ENCODE data around the gene LRRC1. TPM values are rescaled to one million over a fixed set of nuclear protein-coding genes. Genes with fewer than 3 reads are reported as not detected.
A peak's percentile ranks its signal among the peaks of the same experiment; 100 is the strongest.

LRRC1 gene
- total and polyA plus RNA-seq, 10 of the 15 experiments (the other 5 are each of a cell fraction or from before 2014, with no cell fraction given), result 0.35 to 9.3 (median 0.63) TPM

DNA sequence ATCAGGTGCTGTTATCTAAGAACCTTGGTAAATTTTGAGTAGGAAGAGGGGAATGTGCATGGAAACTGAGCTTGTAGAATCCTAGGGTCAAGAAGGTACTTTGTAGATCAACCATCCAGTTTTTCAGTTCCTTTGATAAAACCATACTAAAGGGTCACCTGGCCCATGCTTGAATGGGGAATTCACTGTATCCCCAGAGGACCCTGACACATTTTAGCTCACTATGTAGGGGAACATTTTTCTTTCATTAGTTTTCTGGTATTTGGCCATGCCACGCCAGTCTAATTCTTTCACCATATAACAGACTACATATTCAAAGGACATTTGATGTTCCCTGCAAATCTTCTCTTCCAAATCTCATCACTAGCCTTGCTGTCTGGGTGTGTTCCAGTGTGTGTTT lies 29.9 kb downstream of the LRRC1 start:
- in situ Hi-C loops (cut with MboI), result no loop called here
- Histone ChIP-seq H3K27ac (ENCODE audit: control insufficient read depth, insufficient read depth) (no peak overlapping the region), H2AFZ (ENCODE audit: control insufficient read depth, low read depth, low read length) (no peak overlapping the region), H3K79me2 (ENCODE audit: control insufficient read depth, insufficient read depth, low read length) (no peaks in the 10 kb centered on the region), H3K36me3 (ENCODE audit: control insufficient read depth in 2 of 2, insufficient read depth in 2 of 2, low read length in 1 of 2) (no peaks in the 10 kb centered on the region), H3K9me3 (replicated peaks; ENCODE audit: control insufficient read depth, insufficient read depth, low read length) (no peaks in the 10 kb centered on the region), H3K4me1 (ENCODE audit: control insufficient read depth, insufficient read depth, low read length) (no peaks in the 10 kb centered on the region), H3K4me2 (ENCODE audit: control insufficient read depth, insufficient read depth) (no peak overlapping the region), H4K20me1 (ENCODE audit: control insufficient read depth, insufficient read depth) (no peaks in the 10 kb centered on the region), H3K27me3 (replicated peaks in 1 of 2; ENCODE audit: control insufficient read depth in 2 of 2, insufficient read depth in 2 of 2, low read length in 1 of 2) (no peaks in the 10 kb centered on the region), H3K4me3 (no peak overlapping the region), H3K9ac (ENCODE audit: control insufficient read depth, insufficient read depth, low read length) (no peak overlapping the region)
- BruUV-seq (replicated peaks), result no TSS peak
- DNase-seq (ENCODE audit: low read depth, low spot score) (no peak), ATAC-seq (no peak; the same call in 2 of the 3 replicates), FAIRE-seq (no peak)
- intact Hi-C loops (cut with micrococcal nuclease; ENCODE audit: unreplicated experiment), result no loop called here
- ChIA-PET SMC1A (ENCODE audit: uncharacterized antibody, unreplicated experiment) (interaction anchor here (1.4 kb wide), 1 partner anchor 9 kb away, joined by 3 read pairs; no protein-coding TSS in a partner anchor), CTCF (no interaction called here), RAD21 (ENCODE audit: unreplicated experiment) (no interaction called here), POLR2A (no interaction called here)
- TF ChIP-seq NFYA (IDR thresholded peaks at IDR 0.05; ENCODE audit: borderline replicate concordance, low read depth, low read length) (no peak), JUND (IDR thresholded peaks at IDR 0.05; ENCODE audit: low read depth, low read length) (no peak), FOXM1 (IDR thresholded peaks at IDR 0.05; ENCODE audit: low read depth, low read length) (no peak)
- WGBS (ENCODE audit: insufficient coverage, insufficient replicate concordance, low lambda C conversion rate, missing lambda C conversion rate), result 100% methylated on average over 1 of the region's 1 CpG

DNA sequence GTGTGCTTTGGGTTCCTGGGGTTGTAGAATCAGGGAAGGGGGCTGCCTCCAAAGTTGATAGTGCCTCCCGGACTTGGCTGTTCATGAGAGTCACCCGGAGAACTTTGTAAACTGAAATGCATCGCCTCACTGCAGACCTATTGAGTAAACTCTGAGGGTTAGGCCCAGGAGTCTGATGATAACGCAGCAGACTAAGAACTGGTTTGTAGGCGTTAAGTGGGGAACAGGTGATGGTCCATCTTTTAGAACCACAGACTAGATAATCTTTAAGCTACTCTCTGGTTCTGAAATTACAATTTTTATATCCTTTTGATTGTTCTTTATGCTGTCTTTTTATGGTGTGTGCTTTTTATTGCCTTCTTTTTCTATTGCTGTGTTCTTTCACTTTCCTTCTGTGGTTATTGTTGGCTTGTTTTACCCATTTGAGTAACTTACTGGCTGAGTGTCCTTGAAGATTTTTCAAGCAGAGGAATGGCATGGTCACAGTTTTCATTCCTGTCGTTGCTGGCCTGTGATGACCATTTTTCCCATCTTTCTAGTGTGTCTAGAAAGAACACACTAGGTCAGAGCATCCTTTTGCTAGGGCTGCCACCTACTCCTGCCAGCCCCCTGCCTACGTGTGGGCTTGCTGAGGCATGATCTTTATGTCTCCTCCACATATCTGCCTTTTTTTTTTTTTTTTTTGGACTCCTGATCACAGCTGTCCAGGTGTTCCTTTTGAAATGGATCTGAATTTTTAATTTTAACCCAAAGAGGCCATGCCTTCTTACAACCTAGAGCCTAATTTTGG lies 30.9 kb downstream of the LRRC1 start:
- BruUV-seq (replicated peaks), result no TSS peak
- peak; percentile 51 for ATAC-seq
- Histone ChIP-seq H4K20me1 (ENCODE audit: control insufficient read depth, insufficient read depth) (no peaks in the 10 kb centered on the region), H3K9ac (ENCODE audit: control insufficient read depth, insufficient read depth, low read length) (no peak overlapping the region), H3K9me3 (replicated peaks; ENCODE audit: control insufficient read depth, insufficient read depth, low read length) (no peaks in the 10 kb centered on the region), H3K36me3 (ENCODE audit: control insufficient read depth in 2 of 2, insufficient read depth in 2 of 2, low read length in 1 of 2) (no peaks in the 10 kb centered on the region), H3K27me3 (replicated peaks in 1 of 2; ENCODE audit: control insufficient read depth in 2 of 2, insufficient read depth in 2 of 2, low read length in 1 of 2) (no peaks in the 10 kb centered on the region), H3K79me2 (ENCODE audit: control insufficient read depth, insufficient read depth, low read length) (no peaks in the 10 kb centered on the region), H3K4me3 (no peak overlapping the region), H3K4me1 (ENCODE audit: control insufficient read depth, insufficient read depth, low read length) (no peaks in the 10 kb centered on the region), H3K4me2 (ENCODE audit: control insufficient read depth, insufficient read depth) (no peak overlapping the region), H2AFZ (ENCODE audit: control insufficient read depth, low read depth, low read length) (no peak overlapping the region), H3K27ac (ENCODE audit: control insufficient read depth, insufficient read depth) (no peak overlapping the region)
- ChIA-PET POLR2A (no interaction called here), SMC1A (ENCODE audit: uncharacterized antibody, unreplicated experiment) (interaction anchor here (1.2 kb wide), 1 partner anchor 9 kb away, joined by 4 read pairs; no protein-coding TSS in a partner anchor), RAD21 (ENCODE audit: unreplicated experiment) (no interaction called here), CTCF (interaction anchor here (0.7 kb wide), 1 partner anchor 107 kb away, joined by 3 read pairs; no protein-coding TSS in a partner anchor)
- FAIRE-seq, result no peak
- intact Hi-C loops (cut with micrococcal nuclease; ENCODE audit: unreplicated experiment) (no loop called here), in situ Hi-C loops (cut with MboI) (no loop called here)
- no peak for DNase-seq (ENCODE audit: low read depth, low spot score)
- 38% methylated on average over 7 of the region's 7 CpGs for WGBS (ENCODE audit: insufficient coverage, insufficient replicate concordance, low lambda C conversion rate, missing lambda C conversion rate)
- TF ChIP-seq, protein P1, sequence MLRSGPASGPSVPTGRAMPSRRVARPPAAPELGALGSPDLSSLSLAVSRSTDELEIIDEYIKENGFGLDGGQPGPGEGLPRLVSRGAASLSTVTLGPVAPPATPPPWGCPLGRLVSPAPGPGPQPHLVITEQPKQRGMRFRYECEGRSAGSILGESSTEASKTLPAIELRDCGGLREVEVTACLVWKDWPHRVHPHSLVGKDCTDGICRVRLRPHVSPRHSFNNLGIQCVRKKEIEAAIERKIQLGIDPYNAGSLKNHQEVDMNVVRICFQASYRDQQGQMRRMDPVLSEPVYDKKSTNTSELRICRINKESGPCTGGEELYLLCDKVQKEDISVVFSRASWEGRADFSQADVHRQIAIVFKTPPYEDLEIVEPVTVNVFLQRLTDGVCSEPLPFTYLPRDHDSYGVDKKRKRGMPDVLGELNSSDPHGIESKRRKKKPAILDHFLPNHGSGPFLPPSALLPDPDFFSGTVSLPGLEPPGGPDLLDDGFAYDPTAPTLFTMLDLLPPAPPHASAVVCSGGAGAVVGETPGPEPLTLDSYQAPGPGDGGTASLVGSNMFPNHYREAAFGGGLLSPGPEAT (IDR thresholded peaks at IDR 0.05; ENCODE audit: low read depth), result no peak
- no peak for TF ChIP-seq NR2C2 (IDR thresholded peaks at IDR 0.05; ENCODE audit: borderline replicate concordance, control insufficient read depth, insufficient read length, low read depth)
- TF ChIP-seq CBX3 (IDR thresholded peaks at IDR 0.05; ENCODE audit: borderline replicate concordance, low read depth), result no peak
- TF ChIP-seq BMI1 (IDR thresholded peaks at IDR 0.05; ENCODE audit: borderline replicate concordance), result no peak
- no peak for TF ChIP-seq TBL1XR1 (IDR thresholded peaks at IDR 0.05; ENCODE audit: low read depth, low read length)
- no peak for TF ChIP-seq SMARCA5 (IDR thresholded peaks at IDR 0.05)
- TF ChIP-seq, protein P2, sequence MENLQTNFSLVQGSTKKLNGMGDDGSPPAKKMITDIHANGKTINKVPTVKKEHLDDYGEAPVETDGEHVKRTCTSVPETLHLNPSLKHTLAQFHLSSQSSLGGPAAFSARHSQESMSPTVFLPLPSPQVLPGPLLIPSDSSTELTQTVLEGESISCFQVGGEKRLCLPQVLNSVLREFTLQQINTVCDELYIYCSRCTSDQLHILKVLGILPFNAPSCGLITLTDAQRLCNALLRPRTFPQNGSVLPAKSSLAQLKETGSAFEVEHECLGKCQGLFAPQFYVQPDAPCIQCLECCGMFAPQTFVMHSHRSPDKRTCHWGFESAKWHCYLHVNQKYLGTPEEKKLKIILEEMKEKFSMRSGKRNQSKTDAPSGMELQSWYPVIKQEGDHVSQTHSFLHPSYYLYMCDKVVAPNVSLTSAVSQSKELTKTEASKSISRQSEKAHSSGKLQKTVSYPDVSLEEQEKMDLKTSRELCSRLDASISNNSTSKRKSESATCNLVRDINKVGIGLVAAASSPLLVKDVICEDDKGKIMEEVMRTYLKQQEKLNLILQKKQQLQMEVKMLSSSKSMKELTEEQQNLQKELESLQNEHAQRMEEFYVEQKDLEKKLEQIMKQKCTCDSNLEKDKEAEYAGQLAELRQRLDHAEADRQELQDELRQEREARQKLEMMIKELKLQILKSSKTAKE (IDR thresholded peaks at IDR 0.05; ENCODE audit: low read depth, poor library complexity, severe bottlenecking), result no peak
- no peak for TF ChIP-seq SIN3A (IDR thresholded peaks at IDR 0.05; ENCODE audit: low read depth, low read length)
- no peak for TF ChIP-seq FOS (IDR thresholded peaks at IDR 0.05; ENCODE audit: borderline replicate concordance, extremely low read depth, insufficient read length)
- no peak for TF ChIP-seq SMAD5 (IDR thresholded peaks at IDR 0.05; ENCODE audit: low read depth)
- no peak for TF ChIP-seq KAT2A (conservative IDR thresholded peaks at IDR 0.05; ENCODE audit: control insufficient read depth, low read depth, low read length)

Measured in GM12878 (cell line).